Measurements from ENCODE around the gene ISCA2.

The ISCA2 gene

DNA sequence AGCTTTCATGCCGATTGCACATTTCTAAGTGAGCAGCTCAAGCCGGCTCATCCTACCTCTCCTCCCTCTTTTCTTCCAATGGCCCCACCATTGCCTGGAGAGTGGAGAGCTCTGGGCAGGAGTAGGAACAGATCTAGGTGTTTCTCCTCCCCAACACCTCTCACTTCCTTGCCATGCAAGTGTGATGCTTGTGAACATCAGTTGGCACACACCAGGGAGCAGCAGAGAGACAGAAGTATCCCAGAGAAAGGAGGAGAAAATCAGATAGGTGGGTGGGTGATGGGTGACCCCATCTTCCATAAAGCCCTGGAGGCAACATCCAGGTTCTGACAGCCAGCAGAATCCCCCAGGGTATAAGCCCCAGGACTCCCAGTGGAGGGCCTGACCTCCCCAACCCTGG lies 28.2 kb upstream of the ISCA2 start:
- no peak for DNase-seq (ENCODE audit: low read depth, low spot score)
- Histone ChIP-seq H3K4me1 (ENCODE audit: control insufficient read depth, insufficient read depth, low read length) (no peaks in the 10 kb centered on the region; the same call in 1 of the 2 replicates), H3K4me3 (ENCODE audit: low read length) (no peak overlapping the region), H3K27me3 (ENCODE audit: control insufficient read depth, insufficient read depth, low read length) (no peaks in the 10 kb centered on the region), H3K36me3 (ENCODE audit: control insufficient read depth, insufficient read depth, low read length) (no peaks in the 10 kb centered on the region), H3K27ac (ENCODE audit: low read length) (no peak overlapping the region), H3K9me3 (ENCODE audit: control insufficient read depth, insufficient read depth, low read length) (no peaks in the 10 kb centered on the region)
- WGBS (ENCODE audit: insufficient coverage, insufficient read length), result no CpG with 5 or more reads among the region's 2 CpGs

DNA sequence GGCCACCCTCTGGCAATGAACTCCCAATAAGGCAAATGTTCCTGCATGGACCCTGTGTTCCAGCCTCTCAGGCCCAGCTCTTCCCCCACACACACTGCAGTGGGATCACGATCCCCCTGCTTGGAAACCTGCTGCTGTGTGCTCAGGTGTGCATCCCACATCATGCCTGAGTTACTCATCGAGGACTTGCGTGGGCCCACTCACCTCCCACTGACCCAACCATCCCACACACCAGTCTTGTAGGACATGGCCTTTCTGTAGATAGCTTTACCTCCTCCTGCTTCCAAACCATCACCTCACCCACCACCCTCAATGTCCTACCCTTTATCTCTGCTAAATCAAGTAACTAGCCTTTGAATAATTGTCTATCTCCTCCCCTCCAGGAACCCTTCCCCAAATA lies 25.1 kb upstream of the ISCA2 start:
- Histone ChIP-seq H3K27me3 (ENCODE audit: control insufficient read depth, insufficient read depth, low read length) (no peaks in the 10 kb centered on the region), H3K4me1 (ENCODE audit: control insufficient read depth, insufficient read depth, low read length) (no peaks in the 10 kb centered on the region; the same call in 1 of the 2 replicates), H3K36me3 (ENCODE audit: control insufficient read depth, insufficient read depth, low read length) (no peaks in the 10 kb centered on the region), H3K4me3 (ENCODE audit: low read length) (no peak overlapping the region), H3K9me3 (ENCODE audit: control insufficient read depth, insufficient read depth, low read length) (no peaks in the 10 kb centered on the region), H3K27ac (ENCODE audit: low read length) (no peak overlapping the region)
- no peak for DNase-seq (ENCODE audit: low read depth, low spot score)
- no CpG with 5 or more reads among the region's 3 CpGs for WGBS (ENCODE audit: insufficient coverage, insufficient read length)

DNA sequence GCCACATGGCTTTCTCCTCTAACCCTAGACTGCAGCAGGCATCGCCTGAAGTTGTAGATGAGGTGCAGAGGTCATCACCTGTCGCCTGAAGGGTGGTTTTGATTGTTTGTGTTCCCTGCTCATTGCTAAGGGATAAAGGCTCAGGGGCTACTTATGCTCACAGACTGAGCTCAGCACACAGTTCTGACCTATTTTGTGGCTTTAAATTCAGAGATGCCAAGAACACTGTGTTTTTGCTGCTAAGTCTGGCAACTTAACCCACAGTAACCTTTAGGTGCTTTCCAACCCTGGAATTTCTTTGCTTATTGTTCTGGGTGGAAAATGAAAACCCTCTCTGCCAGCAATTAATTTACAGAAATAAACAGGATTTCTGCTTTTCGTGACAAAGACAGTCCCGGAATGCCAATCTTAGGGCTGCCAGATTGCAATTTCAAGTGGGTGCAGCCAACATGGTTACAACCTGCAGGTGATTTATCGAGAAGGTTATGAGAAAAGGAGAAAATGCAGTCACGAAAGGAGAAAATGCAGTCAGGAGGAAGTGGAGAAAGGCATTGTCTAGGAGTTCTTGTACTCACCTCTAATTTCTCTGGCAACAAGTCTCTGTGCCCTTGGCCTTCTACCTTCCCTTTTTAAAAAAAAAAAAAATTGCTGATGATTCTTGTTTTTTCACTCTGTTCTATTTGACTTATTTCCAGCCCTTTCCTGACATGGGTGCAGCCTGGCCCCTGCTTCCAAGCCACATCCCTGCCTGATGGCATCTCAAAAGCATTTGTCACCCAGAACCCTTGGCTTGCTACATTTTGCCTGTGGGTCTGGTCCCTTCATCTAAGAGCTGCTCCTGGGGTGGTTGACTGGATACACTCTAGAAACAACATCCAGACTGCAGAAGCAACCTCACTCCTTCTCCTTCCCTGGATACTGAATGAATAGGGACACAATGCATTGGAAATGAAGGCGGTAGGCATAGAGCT lies 23.7 kb upstream of the ISCA2 start:
- Histone ChIP-seq H3K4me3 (ENCODE audit: low read length) (no peak overlapping the region), H3K36me3 (ENCODE audit: control insufficient read depth, insufficient read depth, low read length) (no peaks in the 10 kb centered on the region), H3K27ac (ENCODE audit: low read length) (no peak overlapping the region), H3K27me3 (ENCODE audit: control insufficient read depth, insufficient read depth, low read length) (no peaks in the 10 kb centered on the region), H3K9me3 (ENCODE audit: control insufficient read depth, insufficient read depth, low read length) (no peaks in the 10 kb centered on the region), H3K4me1 (ENCODE audit: control insufficient read depth, insufficient read depth, low read length) (no peaks in the 10 kb centered on the region; the same call in 1 of the 2 replicates)
- no CpG with 5 or more reads among the region's 7 CpGs for WGBS (ENCODE audit: insufficient coverage, insufficient read length)
- DNase-seq (ENCODE audit: low read depth, low spot score), result no peak

DNA sequence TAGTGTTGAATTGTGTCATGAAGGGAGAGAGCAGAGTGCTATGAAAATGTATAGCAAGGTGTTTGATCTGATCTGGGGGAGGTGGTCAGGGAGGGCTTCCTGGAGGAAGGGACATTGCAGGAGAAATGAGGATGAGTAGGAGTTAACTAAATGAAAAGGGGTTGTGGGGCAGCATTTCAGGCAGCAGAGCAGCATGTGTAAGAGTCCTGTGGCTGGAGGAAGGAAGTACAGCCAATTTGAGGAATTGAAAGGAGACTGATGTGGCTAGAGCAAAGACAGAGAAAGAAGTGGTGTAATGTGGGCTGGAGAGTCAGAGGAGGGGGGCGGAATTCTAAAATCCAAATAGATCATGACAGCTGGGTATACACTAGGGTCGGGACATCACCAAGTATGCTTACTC lies 21.0 kb upstream of the ISCA2 start:
- Histone ChIP-seq H3K4me1 (ENCODE audit: control insufficient read depth, insufficient read depth, low read length) (no peaks in the 10 kb centered on the region; the same call in 1 of the 2 replicates), H3K27ac (ENCODE audit: low read length) (no peak overlapping the region), H3K36me3 (ENCODE audit: control insufficient read depth, insufficient read depth, low read length) (peaks cover 4% of the 10 kb centered on the region; the same call in 1 of the 2 replicates), H3K4me3 (ENCODE audit: low read length) (no peak overlapping the region), H3K27me3 (ENCODE audit: control insufficient read depth, insufficient read depth, low read length) (no peaks in the 10 kb centered on the region), H3K9me3 (ENCODE audit: control insufficient read depth, insufficient read depth, low read length) (no peaks in the 10 kb centered on the region)
- DNase-seq (ENCODE audit: low read depth, low spot score), result no peak
- WGBS (ENCODE audit: insufficient coverage, insufficient read length), result no CpG with 5 or more reads among the region's 2 CpGs

DNA sequence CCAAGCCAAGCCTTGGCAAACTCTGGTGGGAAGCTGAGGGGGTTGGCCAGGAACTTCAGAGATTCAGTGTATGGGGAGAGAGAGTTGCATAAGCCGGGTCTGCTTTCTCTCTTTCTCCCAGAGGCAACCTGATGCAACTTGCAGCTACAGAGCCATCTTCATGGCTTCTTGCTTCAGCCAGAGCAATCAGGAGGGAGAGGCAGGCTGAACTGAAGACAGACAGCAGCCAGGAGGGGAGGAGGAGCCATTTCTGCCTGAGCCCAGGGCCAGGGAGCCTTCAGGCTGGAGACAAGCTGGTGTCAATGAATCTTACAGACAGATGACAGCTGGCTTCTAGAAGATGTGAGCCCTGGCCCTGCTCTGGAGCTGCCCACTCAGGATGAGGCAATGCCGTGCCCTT lies 19.2 kb upstream of the ISCA2 start:
- Histone ChIP-seq H3K4me3 (ENCODE audit: low read length) (no peak overlapping the region), H3K4me1 (ENCODE audit: control insufficient read depth, insufficient read depth, low read length) (no peaks in the 10 kb centered on the region; the same call in 1 of the 2 replicates), H3K36me3 (ENCODE audit: control insufficient read depth, insufficient read depth, low read length) (peaks cover 4% of the 10 kb centered on the region; the same call in 1 of the 2 replicates), H3K27me3 (ENCODE audit: control insufficient read depth, insufficient read depth, low read length) (no peaks in the 10 kb centered on the region), H3K9me3 (ENCODE audit: control insufficient read depth, insufficient read depth, low read length) (no peaks in the 10 kb centered on the region), H3K27ac (ENCODE audit: low read length) (no peak overlapping the region)
- no peak for DNase-seq (ENCODE audit: low read depth, low spot score)
- WGBS (ENCODE audit: insufficient coverage, insufficient read length), result no CpG with 5 or more reads among the region's 2 CpGs

DNA sequence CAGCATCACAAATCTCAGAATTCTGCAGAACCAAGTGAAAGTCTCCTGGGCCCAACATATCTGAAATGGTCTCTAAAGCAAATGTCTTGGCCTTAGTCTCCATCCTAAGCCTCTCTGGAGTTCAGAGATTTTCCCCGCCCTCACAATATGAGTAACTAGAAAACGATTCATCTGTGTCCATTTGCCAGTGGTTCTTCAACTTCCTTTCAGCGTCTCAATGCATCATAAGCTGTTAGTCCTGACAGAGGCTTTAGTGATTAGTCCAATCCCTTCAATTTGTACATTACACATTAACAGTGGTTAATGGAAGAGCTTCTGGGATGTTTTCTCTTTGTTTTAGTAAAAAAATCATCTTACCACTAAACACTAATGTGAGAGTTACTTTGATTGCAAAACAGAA lies 17.9 kb upstream of the ISCA2 start:
- H3K27me3 ChIP-seq (ENCODE audit: control insufficient read depth, insufficient read depth, low read length), result no peaks in the 10 kb centered on the region
- no peak overlapping the region for H3K4me3 ChIP-seq (ENCODE audit: low read length)
- H3K27ac ChIP-seq (ENCODE audit: low read length), result no peak overlapping the region
- WGBS (ENCODE audit: insufficient coverage, insufficient read length), result no CpG with 5 or more reads among the region's 3 CpGs
- H3K9me3 ChIP-seq (ENCODE audit: control insufficient read depth, insufficient read depth, low read length), result no peaks in the 10 kb centered on the region
- H3K4me1 ChIP-seq (ENCODE audit: control insufficient read depth, insufficient read depth, low read length), result no peaks in the 10 kb centered on the region
- H3K36me3 ChIP-seq (ENCODE audit: control insufficient read depth, insufficient read depth, low read length), result peaks cover 7% of the 10 kb centered on the region
- no peak for DNase-seq (ENCODE audit: low read depth, low spot score)

DNA sequence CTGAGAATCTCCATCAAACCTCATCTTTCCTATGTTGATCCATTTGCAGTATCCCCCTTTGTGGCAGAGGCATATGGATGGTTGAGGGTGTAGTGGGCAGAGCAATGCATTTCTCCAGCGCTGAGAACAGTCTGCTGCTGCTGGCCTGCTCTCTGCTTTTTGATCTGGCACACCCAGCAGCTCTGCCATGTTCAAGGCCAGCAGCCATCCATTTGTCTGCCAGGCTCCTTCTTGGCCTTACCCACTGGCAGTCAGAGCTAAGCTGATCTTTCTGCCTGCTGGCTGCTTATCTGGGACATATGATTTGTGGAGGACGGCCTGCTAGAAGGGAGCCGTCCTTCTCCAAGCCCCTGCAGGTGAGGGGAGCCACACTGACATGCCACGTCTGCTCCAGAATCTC lies 17.5 kb upstream of the ISCA2 start:
- Histone ChIP-seq H3K36me3 (ENCODE audit: control insufficient read depth, insufficient read depth, low read length) (peaks cover 7% of the 10 kb centered on the region), H3K4me1 (ENCODE audit: control insufficient read depth, insufficient read depth, low read length) (no peaks in the 10 kb centered on the region), H3K4me3 (ENCODE audit: low read length) (no peak overlapping the region), H3K27me3 (ENCODE audit: control insufficient read depth, insufficient read depth, low read length) (no peaks in the 10 kb centered on the region), H3K9me3 (ENCODE audit: control insufficient read depth, insufficient read depth, low read length) (no peaks in the 10 kb centered on the region), H3K27ac (ENCODE audit: low read length) (no peak overlapping the region)
- WGBS (ENCODE audit: insufficient coverage, insufficient read length), result no CpG with 5 or more reads among the region's 4 CpGs
- no peak for DNase-seq (ENCODE audit: low read depth, low spot score)

DNA sequence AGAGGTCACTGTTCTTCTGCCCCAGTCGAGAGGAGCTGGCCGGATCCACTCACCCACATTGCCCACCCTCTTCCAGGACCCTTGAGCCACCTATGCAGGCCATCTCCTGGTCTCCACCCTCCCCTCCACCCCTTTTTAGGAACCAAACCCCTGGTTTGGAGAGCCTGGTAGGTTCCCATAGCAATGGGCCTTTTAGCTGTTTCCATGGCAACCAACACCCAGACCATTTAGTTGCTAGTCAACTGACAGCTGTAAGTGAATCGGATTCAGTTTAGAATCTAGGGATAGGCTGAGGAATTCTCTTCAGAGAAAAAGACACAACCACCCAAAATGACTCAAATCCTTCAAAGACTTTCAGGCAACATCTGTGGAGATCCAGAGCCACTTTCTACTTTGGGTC lies 17.0 kb upstream of the ISCA2 start:
- Histone ChIP-seq H3K36me3 (ENCODE audit: control insufficient read depth, insufficient read depth, low read length) (peaks cover 7% of the 10 kb centered on the region), H3K27ac (ENCODE audit: low read length) (no peak overlapping the region), H3K4me1 (ENCODE audit: control insufficient read depth, insufficient read depth, low read length) (no peaks in the 10 kb centered on the region), H3K4me3 (ENCODE audit: low read length) (no peak overlapping the region), H3K27me3 (ENCODE audit: control insufficient read depth, insufficient read depth, low read length) (no peaks in the 10 kb centered on the region), H3K9me3 (ENCODE audit: control insufficient read depth, insufficient read depth, low read length) (no peaks in the 10 kb centered on the region)
- DNase-seq (ENCODE audit: low read depth, low spot score), result no peak
- WGBS (ENCODE audit: insufficient coverage, insufficient read length), result no CpG with 5 or more reads among the region's 3 CpGs

DNA sequence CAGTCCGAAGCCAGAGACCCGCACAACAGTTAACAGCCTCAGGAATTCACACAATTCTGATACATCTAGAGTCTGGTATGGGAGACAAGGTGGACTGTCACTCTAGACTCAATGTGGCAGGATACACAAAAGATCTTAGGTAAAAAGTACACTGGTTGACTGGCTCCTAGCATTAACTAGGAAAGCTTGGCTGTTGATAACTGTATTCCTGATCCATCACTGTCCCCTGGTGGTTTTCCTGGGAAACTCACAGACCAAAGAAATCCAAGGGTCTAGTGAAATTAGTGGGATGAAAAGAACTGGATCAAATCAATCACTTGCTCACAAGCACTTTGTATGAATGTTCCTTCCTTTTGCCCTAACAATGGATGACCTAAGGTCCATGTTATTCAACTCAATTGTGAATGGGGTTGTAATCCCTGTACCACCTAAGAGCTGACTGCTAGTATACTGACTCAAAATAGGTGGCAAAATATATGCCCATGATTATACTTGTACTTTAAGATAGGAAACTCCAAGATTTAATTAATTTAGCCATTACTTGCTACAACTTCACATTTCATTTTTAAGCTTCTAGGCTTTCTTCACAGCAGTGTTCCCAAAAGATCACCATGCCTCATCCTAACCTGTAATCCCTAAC lies 14.4 kb upstream of the ISCA2 start:
- Histone ChIP-seq H3K9me3 (ENCODE audit: control insufficient read depth, insufficient read depth, low read length) (no peaks in the 10 kb centered on the region), H3K27me3 (ENCODE audit: control insufficient read depth, insufficient read depth, low read length) (no peaks in the 10 kb centered on the region), H3K4me3 (ENCODE audit: low read length) (no peak overlapping the region), H3K36me3 (ENCODE audit: control insufficient read depth, insufficient read depth, low read length) (peaks cover 12% of the 10 kb centered on the region), H3K27ac (ENCODE audit: low read length) (no peak overlapping the region), H3K4me1 (ENCODE audit: control insufficient read depth, insufficient read depth, low read length) (no peaks in the 10 kb centered on the region)
- DNase-seq (ENCODE audit: low read depth, low spot score), result no peak
- WGBS (ENCODE audit: insufficient coverage, insufficient read length), result no CpG with 5 or more reads among the region's 2 CpGs

DNA sequence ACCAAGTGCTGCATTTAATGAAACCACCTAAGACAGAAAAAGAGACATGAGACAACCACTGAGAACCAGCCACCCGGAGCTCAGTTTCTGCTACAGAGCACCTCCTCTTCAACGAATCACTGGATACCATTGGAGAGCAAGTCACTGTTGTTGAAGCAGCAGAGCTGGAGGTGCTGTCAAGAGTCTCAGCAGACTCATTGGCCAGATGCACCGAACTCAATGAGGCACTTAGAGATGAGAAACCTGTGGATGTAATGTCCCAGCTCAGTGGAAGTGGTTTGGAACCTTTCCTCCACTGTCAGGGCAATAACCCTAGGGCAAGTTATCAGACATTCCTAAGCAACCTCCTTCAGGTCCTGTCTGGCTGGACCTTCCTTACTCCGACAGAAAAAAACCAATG lies 13.5 kb upstream of the ISCA2 start:
- DNase-seq (ENCODE audit: low read depth, low spot score), result no peak
- no peaks in the 10 kb centered on the region for H3K27me3 ChIP-seq (ENCODE audit: control insufficient read depth, insufficient read depth, low read length)
- no peak overlapping the region for H3K27ac ChIP-seq (ENCODE audit: low read length)
- WGBS (ENCODE audit: insufficient coverage, insufficient read length), result no CpG with 5 or more reads among the region's 4 CpGs
- H3K9me3 ChIP-seq (ENCODE audit: control insufficient read depth, insufficient read depth, low read length), result no peaks in the 10 kb centered on the region
- H3K36me3 ChIP-seq (ENCODE audit: control insufficient read depth, insufficient read depth, low read length), result peaks cover 14% of the 10 kb centered on the region
- no peaks in the 10 kb centered on the region for H3K4me1 ChIP-seq (ENCODE audit: control insufficient read depth, insufficient read depth, low read length)
- H3K4me3 ChIP-seq (ENCODE audit: low read length), result no peak overlapping the region
